ENCODE results near the gene GPR119. TPM values are rescaled to one million over a fixed set of nuclear protein-coding genes. Genes with fewer than 3 reads are reported as not detected.

Gene GPR119
- total RNA-seq (2022; extraction: Qiagen RNA extraction), result not detected in 5 replicates

GRCh38 chrX:130385520-130385919, at the start of gene GPR119:
Gene GPR119 (minus strand): TSS chrX:130385674. CDS start chrX:130385447, 227 bp downstream.

DNA sequence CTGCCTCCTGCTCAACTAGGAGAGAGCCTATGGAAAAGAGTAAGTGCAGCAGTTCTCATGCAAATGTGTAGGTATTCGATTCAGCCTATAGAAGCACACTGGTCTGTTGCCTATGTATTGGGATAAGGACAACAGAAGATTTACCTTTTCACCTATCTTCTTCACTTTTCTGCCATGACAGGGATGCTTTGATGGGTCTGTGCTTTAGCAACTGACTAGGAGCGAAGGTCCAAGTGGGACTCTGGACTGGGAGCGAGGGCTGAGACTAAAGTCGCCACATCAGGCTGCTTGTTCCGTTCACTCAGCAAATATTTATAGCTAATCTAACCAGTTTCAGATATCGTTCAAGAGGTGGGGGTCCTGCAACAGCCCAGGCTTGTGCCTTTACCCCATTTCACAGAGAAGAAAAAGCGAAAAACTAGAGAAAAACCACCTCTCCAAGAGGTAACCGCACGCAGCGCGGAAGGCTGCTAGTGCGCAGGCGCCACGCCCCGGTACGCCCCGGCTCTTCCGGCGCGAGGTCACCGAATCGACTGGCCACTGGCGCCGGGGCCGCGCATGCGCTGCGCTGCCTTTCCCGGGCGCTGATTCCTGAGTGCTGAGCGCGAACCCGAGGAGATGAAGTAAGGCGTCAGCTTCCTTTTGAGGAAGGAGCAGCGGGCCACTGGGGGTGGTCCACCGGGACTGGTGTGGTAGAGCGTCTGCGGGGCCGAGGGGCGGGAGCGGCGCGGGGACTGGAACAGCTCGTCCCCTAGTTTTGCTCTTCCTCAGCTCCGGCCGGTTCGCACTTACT, 16.1 kb upstream of the GPR119 start, which contains the start of gene RBMX2:
RBMX2 (plus strand) TSS at position 573 of the 793 bp plus-strand sequence; CDS start at position 619, 46 bp downstream.

GRCh38 chrX:130339408-130340222, 45.9 kb downstream of the GPR119 start, which contains the start of gene SLC25A14:
Gene SLC25A14 (plus strand): TSS chrX:130339919. CDS start chrX:130340279, 360 bp downstream.

Other genes with a start within 250 kb of the GPR119 start
- 66.5 to 71.9 TPM (median 70.7 TPM) in 5 replicates for gene AIFM1, start 219.8 kb downstream of the GPR119 start, total RNA-seq (2022; extraction: Qiagen RNA extraction)
- 0.07 to 0.32 TPM (median 0.18 TPM) in 5 replicates for gene RAB33A, start 213.7 kb downstream of the GPR119 start, total RNA-seq (2022; extraction: Qiagen RNA extraction)
- gene ZNF280C, start 116.8 kb downstream of the GPR119 start, total RNA-seq (2022; extraction: Qiagen RNA extraction), result 2.3 to 3.7 TPM (median 2.4 TPM) in 5 replicates
- gene SLC25A14, start 45.8 kb downstream of the GPR119 start, total RNA-seq (2022; extraction: Qiagen RNA extraction), result 15.4 to 18.2 TPM (median 16.5 TPM) in 5 replicates
- gene RBMX2, start 16.3 kb upstream of the GPR119 start, total RNA-seq (2022; extraction: Qiagen RNA extraction), result 25.6 to 32.8 TPM (median 27.1 TPM) in 5 replicates

Data from A549 treated with AZD2906 at 1 μM for 4 hours (cell line).